T-cell (primary cell): Measurements from ENCODE around the gene ANXA3. TPM values are rescaled to one million over a fixed set of nuclear protein-coding genes. Genes with fewer than 3 reads are reported as not detected.

Experiments
- ATAC-seq, 4 experiments: fragments of 200-7000 bp in 3 of 4; fragments of 150-1000 bp in 1 of 4; cut with Tn5 transposase; replicated peaks in 1 of 4; 1 replicate in 3 of 4; 2 replicates in 1 of 4; pipeline ENCODE4 v1.10.0; 2021; ENCODE audit warnings: moderate library complexity in 3 of 4, mild to moderate bottlenecking in 2 of 4, moderate number of reproducible peaks in 1 of 4
- CTCF ChIA-PET, 2 donors: fragments of 300-600 bp; sonication (Branson Sonifier 250); formaldehyde crosslinking; loops; one replicate each; lab custom pipeline; 2022; ENCODE audit warnings: antibody characterized with exemption in 2 of 2; lab: Charles Lee
- POLR2A ChIA-PET, 2 donors: fragments of 300-600 bp; sonication (Branson Sonifier 250); formaldehyde crosslinking; loops; one replicate each; lab custom pipeline; 2022; ENCODE audit warnings: antibody characterized with exemption in 2 of 2; lab: Charles Lee
- DNase-seq, 35 experiments: peaks; one replicate each; pipeline versions ENCODE4 v3.0.0 to v3.0.0-alpha.2; 2013 to 2023
- H3K27ac ChIP-seq: one replicate; pipeline ENCODE4 v1.5.1; 2013; ENCODE audit warnings: low read length
- H3K27me3 ChIP-seq, 2 experiments: replicated peaks in 1 of 2; 1 replicate in 1 of 2; 2 replicates in 1 of 2; pipeline versions ENCODE4 v1.6.1 to v1.7.0; 2013; ENCODE audit warnings: low read length in 1 of 2, mixed read lengths in 1 of 2; ENCODE audit not compliant: control insufficient read depth in 2 of 2, insufficient read depth in 2 of 2; ENCODE audit errors: extremely low read depth in 1 of 2
- H3K36me3 ChIP-seq, 2 donors: 1 replicate in 1 of 2; 2 replicates in 1 of 2; pipeline versions ENCODE4 v1.6.1 to v1.7.0; 2013; ENCODE audit warnings: low read length in 1 of 2; ENCODE audit not compliant: control insufficient read depth in 2 of 2, insufficient read depth in 1 of 2; ENCODE audit errors: extremely low read depth in 1 of 2
- H3K4me1 ChIP-seq, 2 experiments: 1 replicate in 1 of 2; 2 replicates in 1 of 2; pipeline versions ENCODE4 v1.6.1 to v1.7.0; 2013; ENCODE audit warnings: low read length in 2 of 2, mixed read lengths in 1 of 2; ENCODE audit not compliant: insufficient read depth in 2 of 2, control insufficient read depth in 1 of 2; ENCODE audit errors: extremely low read depth in 1 of 2
- H3K4me3 ChIP-seq, 2 donors: 1 replicate in 1 of 2; 2 replicates in 1 of 2; pipeline versions ENCODE4 v1.5.1 to v1.7.0; 2013; ENCODE audit warnings: mild to moderate bottlenecking in 2 of 2, low read length in 1 of 2, moderate library complexity in 1 of 2; ENCODE audit not compliant: control insufficient read depth in 1 of 2; ENCODE audit errors: extremely low read depth in 1 of 2
- H3K9me3 ChIP-seq: 2 replicates; pipeline ENCODE4 v1.7.0; 2013
- H3K27ac Mint-ChIP-seq, 2 donors: one replicate each; pipeline ENCODE4 v1.8.0; 2020 to 2021; ENCODE audit warnings: mild to moderate bottlenecking in 2 of 2, mixed read lengths in 2 of 2
- H3K27me3 Mint-ChIP-seq, 2 donors: one replicate each; pipeline ENCODE4 v1.8.0; 2021 to 2022; ENCODE audit warnings: mixed read lengths in 2 of 2
- H3K36me3 Mint-ChIP-seq: one replicate; pipeline ENCODE4 v1.8.0; 2021; ENCODE audit warnings: mixed read lengths
- H3K4me1 Mint-ChIP-seq, 3 donors: one replicate each; pipeline ENCODE4 v1.8.0; 2020 to 2022; ENCODE audit warnings: mixed read lengths in 3 of 3, mild to moderate bottlenecking in 1 of 3
- H3K4me3 Mint-ChIP-seq, 3 donors: one replicate each; pipeline ENCODE4 v1.8.0; 2020 to 2022; ENCODE audit warnings: mild to moderate bottlenecking in 3 of 3, mixed read lengths in 3 of 3, moderate library complexity in 3 of 3
- H3K9me3 Mint-ChIP-seq, 3 donors: one replicate each; pipeline ENCODE4 v1.8.0; 2020 to 2022; ENCODE audit warnings: mixed read lengths in 3 of 3
- WGBS: methylation state at CpG from one replicate; pipeline ENCODE4 v1.1.5; 2013; ENCODE audit warnings: missing lambda C conversion rate; ENCODE audit not compliant: insufficient coverage; 5-methylcytosine and 5-hydroxymethylcytosine counted together
- total RNA-seq, 35 experiments: library from RNA in 6 of 35; stranded (reverse) in 6 of 35; fragments of 120-200 nt in 1 of 35; gene quantifications; one replicate each; pipeline versions ENCODE4 v1.2.1 to v1.2.4 and lab custom pipeline; 2013 to 2026

ANXA3 gene
- total RNA-seq, 5 donors from 2014 or later (not counting 1 experiment from before 2014, with no cell fraction given): 0.35 to 0.79 (median 0.36) TPM; not detected in 2

DNA sequence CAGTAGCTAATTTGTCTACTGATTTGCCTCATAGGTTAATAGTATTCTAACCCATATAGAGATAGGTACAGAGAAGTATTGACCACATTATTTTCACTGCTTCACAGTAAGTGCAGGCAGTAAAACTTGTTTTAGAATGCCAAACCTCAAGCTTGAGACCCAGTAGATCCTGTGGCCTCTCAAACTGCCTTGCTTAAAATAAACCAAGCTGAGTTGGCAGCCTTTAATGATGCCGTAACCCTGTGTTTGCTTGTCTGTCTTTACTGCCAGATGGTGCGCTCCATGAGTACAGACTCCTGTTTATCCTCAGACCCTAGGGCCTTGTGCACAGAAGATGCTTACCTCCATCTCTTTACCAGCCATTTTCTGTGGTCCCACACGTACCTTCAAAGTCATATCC is 50.8 kb downstream of the ANXA3 start:
- H3K4me3 ChIP-seq: no peak overlapping the region
- no peak overlapping the region for H3K27ac ChIP-seq
- ChIA-PET POLR2A (interaction anchor here in 1 of 2 donors (0.6 kb wide), 1 partner anchor 11 kb away, joined by 5 read pairs; no protein-coding TSS in a partner anchor), CTCF (interaction anchor here in 1 of 2 donors (0.6 kb wide), 1 partner anchor 49 kb away, joined by 9 read pairs; no protein-coding TSS in a partner anchor)
- no peaks in the 10 kb centered on the region for H3K4me1 Mint-ChIP-seq
- WGBS: 85% methylated on average over 2 of the region's 3 CpGs
- H3K27me3 Mint-ChIP-seq: peaks cover 10 to 15% of the 10 kb centered on the region in 2 donors
- no peaks in the 10 kb centered on the region for H3K9me3 ChIP-seq
- no peaks in the 10 kb centered on the region for H3K4me1 ChIP-seq
- H3K4me3 Mint-ChIP-seq: no peak overlapping the region
- no peaks in the 10 kb centered on the region for H3K9me3 Mint-ChIP-seq
- no peaks in the 10 kb centered on the region for H3K36me3 Mint-ChIP-seq
- peaks cover 0 to 4% of the 10 kb centered on the region in 2 donors for H3K36me3 ChIP-seq
- H3K27ac Mint-ChIP-seq: no peak overlapping the region
- peaks cover 0 to 4% of the 10 kb centered on the region in 2 experiments for H3K27me3 ChIP-seq
- DNase-seq (no peak), ATAC-seq (no peak)

DNA sequence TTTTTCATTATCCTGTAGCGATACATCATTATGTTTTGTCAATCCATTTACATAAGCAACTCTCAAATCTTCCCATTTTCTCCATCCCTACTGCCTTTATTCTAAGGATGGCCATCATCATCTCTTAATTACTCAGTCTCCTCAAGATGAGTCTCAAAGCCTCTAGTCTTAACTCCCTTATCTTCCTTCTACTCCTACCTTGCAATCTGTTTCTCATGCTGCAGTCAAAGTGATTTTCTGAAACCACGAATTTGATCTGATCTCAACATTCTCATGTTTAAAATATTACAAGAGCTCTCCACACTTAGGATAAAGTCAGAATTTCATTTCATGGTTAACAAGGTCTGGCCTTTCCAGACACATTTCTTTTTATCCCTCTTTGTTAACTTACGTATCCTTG is 51.8 kb downstream of the ANXA3 start:
- peaks cover 0 to 4% of the 10 kb centered on the region in 2 donors for H3K36me3 ChIP-seq
- H3K9me3 ChIP-seq: no peaks in the 10 kb centered on the region
- Mint-ChIP-seq H3K4me3 (no peak overlapping the region), H3K9me3 (no peaks in the 10 kb centered on the region), H3K27me3 (peaks cover 10 to 15% of the 10 kb centered on the region in 2 donors), H3K4me1 (no peaks in the 10 kb centered on the region), H3K36me3 (no peaks in the 10 kb centered on the region), H3K27ac (no peak overlapping the region)
- no peak overlapping the region for H3K4me3 ChIP-seq
- ChIA-PET POLR2A (no interaction called here), CTCF (no interaction called here)
- DNase-seq (no peak), ATAC-seq (no peak)
- no peaks in the 10 kb centered on the region for H3K4me1 ChIP-seq
- peaks cover 0 to 4% of the 10 kb centered on the region in 2 experiments for H3K27me3 ChIP-seq
- 80% methylated on average over 3 of the region's 3 CpGs for WGBS
- no peak overlapping the region for H3K27ac ChIP-seq

DNA sequence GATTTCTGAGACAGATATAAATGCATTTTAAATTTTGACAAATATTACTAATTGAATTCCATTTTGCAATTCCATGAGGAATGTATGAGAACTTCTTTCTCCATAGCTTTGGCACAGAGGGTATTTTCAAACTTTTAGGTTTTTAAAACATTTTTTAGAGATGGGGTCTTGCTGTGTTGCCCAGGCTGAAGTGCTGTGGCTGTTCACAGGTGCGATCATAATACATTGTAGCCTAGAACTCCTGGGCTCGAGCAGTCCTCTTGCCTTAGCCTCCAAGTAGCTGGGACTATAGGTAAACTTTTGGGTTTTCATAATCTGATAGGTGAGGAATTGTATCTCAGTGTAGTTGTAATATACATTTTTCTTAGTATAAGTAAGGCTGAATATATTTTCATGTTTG is 53.4 kb downstream of the ANXA3 start:
- ATAC-seq: no peak
- WGBS: no CpG with 5 or more reads among the region's 2 CpGs
- no peaks in the 10 kb centered on the region for H3K9me3 Mint-ChIP-seq
- no peaks in the 10 kb centered on the region for H3K9me3 ChIP-seq
- no peak overlapping the region for H3K4me3 ChIP-seq
- peaks cover 2 to 4% (median 3%) of the 10 kb centered on the region in 3 donors for H3K4me1 Mint-ChIP-seq
- DNase-seq: no peak
- no peaks in the 10 kb centered on the region for H3K36me3 Mint-ChIP-seq
- H3K36me3 ChIP-seq: peaks cover 0 to 4% of the 10 kb centered on the region in 2 donors
- peaks cover 0 to 4% of the 10 kb centered on the region in 2 experiments for H3K27me3 ChIP-seq
- H3K27me3 Mint-ChIP-seq: peaks cover 8 to 13% of the 10 kb centered on the region in 2 donors
- H3K27ac ChIP-seq: no peak overlapping the region
- H3K4me3 Mint-ChIP-seq: no peak overlapping the region
- peaks cover 0 to 9% of the 10 kb centered on the region in 2 experiments for H3K4me1 ChIP-seq
- H3K27ac Mint-ChIP-seq: no peak overlapping the region
- CTCF ChIA-PET: no interaction called here
- POLR2A ChIA-PET: no interaction called here

DNA sequence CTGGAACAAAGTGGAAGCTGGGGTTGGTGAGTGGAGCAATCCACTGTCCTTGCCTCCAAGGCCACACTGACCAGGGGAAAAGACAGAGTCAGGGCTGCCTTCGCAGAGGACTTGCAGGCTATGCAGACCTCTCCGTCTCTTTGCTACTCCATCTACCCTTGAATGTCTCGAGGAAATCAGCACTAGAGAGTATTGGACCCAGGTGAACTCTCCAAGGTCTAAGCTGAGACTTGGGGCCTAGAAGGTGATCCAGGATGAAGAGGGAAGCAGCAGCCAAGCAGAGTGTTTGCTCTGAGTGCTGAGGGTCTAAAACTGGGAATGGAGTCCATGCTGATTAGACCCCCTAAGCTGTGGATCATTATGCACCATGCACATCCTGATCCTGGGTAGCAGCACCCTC is 54.5 kb downstream of the ANXA3 start:
- H3K9me3 Mint-ChIP-seq: no peaks in the 10 kb centered on the region
- no peaks in the 10 kb centered on the region for H3K9me3 ChIP-seq
- H3K4me1 ChIP-seq: peaks cover 3 to 20% of the 10 kb centered on the region in 2 experiments
- DNase-seq (no peak), ATAC-seq (no peak)
- H3K36me3 Mint-ChIP-seq: no peaks in the 10 kb centered on the region
- H3K4me1 Mint-ChIP-seq: peaks cover 13 to 14% (median 13%) of the 10 kb centered on the region in 3 donors
- WGBS: no CpG with 5 or more reads among the region's 3 CpGs
- ChIA-PET POLR2A (no interaction called here), CTCF (interaction anchor here in 1 of 2 donors (0.6 kb wide), 1 partner anchor 265 kb away, joined by 3 read pairs; no protein-coding TSS in a partner anchor)
- no peak overlapping the region for H3K27ac ChIP-seq
- H3K27me3 ChIP-seq: peaks cover 0 to 4% of the 10 kb centered on the region in 2 experiments
- H3K36me3 ChIP-seq: peaks cover 0 to 4% of the 10 kb centered on the region in 2 donors
- no peak overlapping the region for H3K4me3 Mint-ChIP-seq
- no peak overlapping the region for H3K27ac Mint-ChIP-seq
- no peak overlapping the region for H3K4me3 ChIP-seq
- peaks cover 7 to 12% of the 10 kb centered on the region in 2 donors for H3K27me3 Mint-ChIP-seq

DNA sequence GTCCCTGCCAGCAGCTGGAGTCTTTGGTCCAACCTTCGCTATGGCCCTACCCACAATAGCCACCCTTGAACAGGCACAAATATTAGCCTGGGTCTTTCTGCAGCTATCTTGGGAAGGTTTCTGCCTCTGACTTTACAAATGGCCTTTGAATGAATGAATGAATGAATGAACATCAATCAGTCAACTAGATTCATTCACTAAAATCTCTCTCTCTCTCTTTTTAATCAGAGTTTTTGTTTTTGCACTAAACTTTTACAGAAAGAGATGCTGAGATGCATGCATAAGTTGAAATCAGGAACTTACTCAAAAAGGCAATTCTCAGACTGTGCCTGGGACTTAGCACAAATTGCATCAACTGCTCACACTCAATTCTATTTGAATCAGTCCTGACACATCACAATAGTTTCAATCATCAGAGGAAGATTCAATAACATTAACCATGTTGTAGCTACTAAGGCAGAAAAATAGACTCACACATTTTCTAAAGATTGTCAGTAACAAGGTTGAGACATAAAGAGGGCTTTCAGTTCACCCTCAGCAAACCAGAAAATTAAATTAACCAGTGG is 55.0 kb downstream of the ANXA3 start:
- H3K27me3 Mint-ChIP-seq: peaks cover 7 to 12% of the 10 kb centered on the region in 2 donors
- Histone ChIP-seq H3K4me1 (peaks cover 3 to 22% of the 10 kb centered on the region in 2 experiments), H3K36me3 (peaks cover 0 to 4% of the 10 kb centered on the region in 2 donors), H3K27me3 (peaks cover 0 to 4% of the 10 kb centered on the region in 2 experiments), H3K4me3 (no peak overlapping the region), H3K27ac (no peak overlapping the region), H3K9me3 (no peaks in the 10 kb centered on the region)
- H3K4me3 Mint-ChIP-seq: no peak overlapping the region
- ATAC-seq (no peak), DNase-seq (no peak)
- H3K36me3 Mint-ChIP-seq: no peaks in the 10 kb centered on the region
- H3K9me3 Mint-ChIP-seq: no peaks in the 10 kb centered on the region
- peaks cover 15 to 19% (median 16%) of the 10 kb centered on the region in 3 donors for H3K4me1 Mint-ChIP-seq
- ChIA-PET CTCF (interaction anchor here in 1 of 2 donors (0.6 kb wide), 1 partner anchor 265 kb away, joined by 3 read pairs; no protein-coding TSS in a partner anchor), POLR2A (no interaction called here)
- WGBS: no CpG with 5 or more reads among the region's 1 CpG
- H3K27ac Mint-ChIP-seq: no peak overlapping the region

DNA sequence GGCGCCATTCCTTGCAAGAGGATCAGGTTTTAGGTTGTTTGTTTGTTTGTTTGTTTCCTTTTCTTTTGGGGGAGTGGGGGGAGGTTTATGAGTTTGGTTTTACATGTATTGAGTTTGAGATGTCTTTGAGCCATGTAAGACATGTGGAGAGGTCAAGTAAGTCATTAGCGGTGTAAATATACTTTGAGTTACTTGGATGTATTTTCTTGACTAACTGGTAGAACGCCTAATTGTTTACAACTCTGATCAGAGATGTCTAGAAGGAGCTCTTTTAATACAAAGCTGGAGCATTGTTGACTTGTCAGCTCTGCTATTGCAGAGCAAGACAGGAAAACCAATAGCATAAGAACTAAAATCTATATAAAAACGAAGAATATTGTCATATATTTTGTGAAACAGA is 57.1 kb downstream of the ANXA3 start:
- Histone ChIP-seq H3K27me3 (peaks cover 0 to 4% of the 10 kb centered on the region in 2 experiments), H3K9me3 (no peaks in the 10 kb centered on the region), H3K36me3 (peaks cover 0 to 4% of the 10 kb centered on the region in 2 donors), H3K27ac (no peak overlapping the region), H3K4me3 (no peak overlapping the region), H3K4me1 (peaks cover 3 to 35% of the 10 kb centered on the region in 2 experiments)
- ATAC-seq (no peak), DNase-seq (no peak)
- peaks cover 0 to 2% of the 10 kb centered on the region in 2 donors for H3K27me3 Mint-ChIP-seq
- ChIA-PET CTCF (interaction anchor here in 1 of 2 donors (0.6 to 0.9 kb wide), 2 partner anchors 134 to 255 kb away, joined by 3 to 4 read pairs; no protein-coding TSS in a partner anchor), POLR2A (interaction anchor here in 1 of 2 donors (0.6 kb wide), 1 partner anchor 28 kb away, joined by 3 read pairs; no protein-coding TSS in a partner anchor)
- WGBS: 86% methylated on average over 2 of the region's 4 CpGs
- no peaks in the 10 kb centered on the region for H3K36me3 Mint-ChIP-seq
- peaks cover 31 to 38% (median 31%) of the 10 kb centered on the region in 3 donors for H3K4me1 Mint-ChIP-seq
- H3K4me3 Mint-ChIP-seq: no peak overlapping the region
- no peak overlapping the region for H3K27ac Mint-ChIP-seq
- H3K9me3 Mint-ChIP-seq: no peaks in the 10 kb centered on the region
